HepG2 (cell line): ENCODE measurements around the gene SFT2D1. TPM values are rescaled to one million over a fixed set of nuclear protein-coding genes. Genes with fewer than 3 reads are reported as not detected.

ENCODE experiments used
- AKAP8 ChIP-seq: sonication (generic); formaldehyde crosslinking; IDR thresholded peaks from 2 replicates; pipeline ENCODE4 v1.5.1; 2020; ENCODE audit warnings: mild to moderate bottlenecking, missing genetic modification reagents
- BORCS8-MEF2B ChIP-seq: sonication (generic); formaldehyde crosslinking; IDR thresholded peaks from 2 replicates; pipeline ENCODE4 v1.8.0; 2022; ENCODE audit warnings: mild to moderate bottlenecking, missing genetic modification reagents
- FOXJ3 ChIP-seq: sonication (generic); formaldehyde crosslinking; IDR thresholded peaks from 2 replicates; pipeline ENCODE4 v1.4.0; 2020; ENCODE audit warnings: missing genetic modification reagents, mild to moderate bottlenecking, borderline replicate concordance
- HOXA3 ChIP-seq: sonication (generic); formaldehyde crosslinking; IDR thresholded peaks from 2 replicates; pipeline ENCODE4 v1.5.0; 2020; ENCODE audit warnings: missing genetic modification reagents
- KAT7 ChIP-seq: IDR thresholded peaks from 2 replicates; pipeline ENCODE4 v1.6.1; 2018; ENCODE audit warnings: borderline replicate concordance, missing compliant biosample characterization
- TCF7 ChIP-seq: sonication (generic); IDR thresholded peaks from 2 replicates; pipeline ENCODE4 v1.6.1; 2016; ENCODE audit warnings: antibody characterized with exemption, low read depth
- ZMAT3 ChIP-seq: sonication (generic); formaldehyde crosslinking; conservative IDR thresholded peaks from 2 replicates; pipeline ENCODE4 v1.7.0; 2021; ENCODE audit warnings: missing genetic modification reagents
- ZNF468 ChIP-seq: sonication (generic); formaldehyde crosslinking; IDR thresholded peaks from 2 replicates; pipeline ENCODE4 v1.8.0; 2022; ENCODE audit warnings: mild to moderate bottlenecking, moderate library complexity, missing genetic modification reagents
- ZNF484 ChIP-seq: sonication (generic); formaldehyde crosslinking; IDR thresholded peaks from 2 replicates; pipeline ENCODE4 v1.5.1; 2020; ENCODE audit warnings: mild to moderate bottlenecking, low read depth, missing genetic modification reagents, borderline replicate concordance
- polyA plus RNA-seq, 8 experiments: library from polyadenylated mRNA; depleted of rRNA in 3 of 8; stranded (reverse) in 7 of 8; unstranded in 1 of 8; fragments of >200 nt; fragmentation: Illumina TruSeq in 4 of 8; extraction: Trizol in 4 of 8; gene quantifications; 2 replicates each; pipeline versions ENCODE4 v1.2.1 to v1.2.3, GENCODE V29; 2011 to 2016; ENCODE audit warnings: low read depth in 4 of 8, missing spikeins in 1 of 8, mixed read lengths in 1 of 8; ENCODE audit not compliant: insufficient read depth in 1 of 8
- total RNA-seq, 5 experiments: library from RNA; depleted of rRNA; stranded (reverse); fragments of >200 nt; fragmentation: Illumina TruSeq; extraction: Trizol; gene quantifications; 2 replicates each; pipeline ENCODE4 v1.2.3, GENCODE V29; 2016; ENCODE audit warnings: low read depth in 1 of 5
- TF ChIP-seq, protein P1 (sequence below): sonication (generic); formaldehyde crosslinking; IDR thresholded peaks from 2 replicates; pipeline ENCODE4 v1.8.1; 2023; ENCODE audit warnings: mild to moderate bottlenecking, missing genetic modification reagents
- TF ChIP-seq, protein P2 (sequence below): sonication (generic); formaldehyde crosslinking; IDR thresholded peaks from 2 replicates; pipeline ENCODE4 v1.4.0; 2020; ENCODE audit warnings: missing genetic modification reagents
- TF ChIP-seq, protein P3 (sequence below): sonication (generic); formaldehyde crosslinking; IDR thresholded peaks from 2 replicates; pipeline ENCODE4 v1.4.0; 2020; ENCODE audit warnings: missing genetic modification reagents
- TF ChIP-seq, protein P4 (sequence below): sonication (generic); formaldehyde crosslinking; IDR thresholded peaks from 2 replicates; pipeline ENCODE4 v1.5.1; 2020; ENCODE audit warnings: missing genetic modification reagents, mild to moderate bottlenecking, borderline replicate concordance
- TF ChIP-seq, protein P5 (sequence below): IDR thresholded peaks from 2 replicates; pipeline ENCODE4 v1.6.1; 2016
- TF ChIP-seq, protein P6 (sequence below): sonication (generic); formaldehyde crosslinking; IDR thresholded peaks from 2 replicates; pipeline ENCODE4 v1.4.0; 2020; ENCODE audit warnings: missing genetic modification reagents, mild to moderate bottlenecking, borderline replicate concordance

SFT2D1 gene
- total and polyA plus RNA-seq, 2 of the 13 experiments (the other 11 are each of a cell fraction or from before 2014, with no cell fraction given), result 115 to 147 TPM

DNA sequence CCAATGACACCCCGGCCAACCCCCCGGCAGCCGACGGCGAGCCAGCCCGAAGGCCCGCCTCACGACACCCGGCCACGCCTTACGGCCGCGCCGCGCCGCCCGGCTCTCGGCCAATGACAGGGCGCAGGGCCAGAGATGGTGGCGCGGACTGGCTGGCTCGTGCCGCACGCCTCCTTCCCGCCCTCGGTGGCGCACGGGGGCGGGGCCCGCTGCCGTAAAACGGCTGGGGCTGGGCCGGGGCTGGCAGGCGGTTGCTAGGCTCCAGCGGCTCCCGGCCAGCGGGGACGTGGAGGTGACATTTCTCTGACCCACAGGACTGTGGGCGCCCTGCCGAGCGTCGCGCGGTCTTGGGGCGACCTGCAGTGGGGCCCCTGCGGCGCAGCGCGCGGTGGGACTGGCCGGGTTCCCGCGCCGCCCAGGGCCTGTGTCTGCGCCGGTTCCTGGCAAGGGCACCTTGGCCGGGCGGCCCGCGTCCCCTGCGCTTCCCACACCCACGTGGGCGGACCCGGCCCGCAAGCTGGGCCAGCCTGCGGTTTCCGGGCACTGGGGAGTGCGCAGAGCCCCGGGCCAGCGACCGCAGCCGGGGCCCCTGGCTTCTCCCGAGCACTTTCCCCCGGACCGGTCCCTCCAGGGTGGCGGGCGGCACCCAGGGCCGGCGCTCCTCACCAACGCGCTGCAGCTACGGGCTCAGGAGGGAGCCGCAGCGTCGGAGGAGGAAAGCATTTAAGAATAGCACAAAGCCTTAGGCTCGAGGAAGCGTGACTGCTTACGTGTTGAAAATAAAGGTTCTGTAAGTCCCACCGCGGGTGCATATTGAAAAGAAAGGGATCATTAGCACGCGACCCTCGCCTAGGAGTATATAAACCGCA lies 40.8 kb upstream of the SFT2D1 start, which contains the start of gene MPC1 (continued):
- TF ChIP-seq, protein P1, sequence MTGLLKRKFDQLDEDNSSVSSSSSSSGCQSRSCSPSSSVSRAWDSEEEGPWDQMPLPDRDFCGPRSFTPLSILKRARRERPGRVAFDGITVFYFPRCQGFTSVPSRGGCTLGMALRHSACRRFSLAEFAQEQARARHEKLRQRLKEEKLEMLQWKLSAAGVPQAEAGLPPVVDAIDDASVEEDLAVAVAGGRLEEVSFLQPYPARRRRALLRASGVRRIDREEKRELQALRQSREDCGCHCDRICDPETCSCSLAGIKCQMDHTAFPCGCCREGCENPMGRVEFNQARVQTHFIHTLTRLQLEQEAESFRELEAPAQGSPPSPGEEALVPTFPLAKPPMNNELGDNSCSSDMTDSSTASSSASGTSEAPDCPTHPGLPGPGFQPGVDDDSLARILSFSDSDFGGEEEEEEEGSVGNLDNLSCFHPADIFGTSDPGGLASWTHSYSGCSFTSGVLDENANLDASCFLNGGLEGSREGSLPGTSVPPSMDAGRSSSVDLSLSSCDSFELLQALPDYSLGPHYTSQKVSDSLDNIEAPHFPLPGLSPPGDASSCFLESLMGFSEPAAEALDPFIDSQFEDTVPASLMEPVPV (CRISPR knock-in tag), result peak; percentile 72; the same call in 1 of the 2 replicates
- TF ChIP-seq ZMAT3 (CRISPR knock-in tag), result peak; percentile 84; the same call in 1 of the 2 replicates
- TF ChIP-seq FOXJ3, result no peak
- TF ChIP-seq, protein P2, sequence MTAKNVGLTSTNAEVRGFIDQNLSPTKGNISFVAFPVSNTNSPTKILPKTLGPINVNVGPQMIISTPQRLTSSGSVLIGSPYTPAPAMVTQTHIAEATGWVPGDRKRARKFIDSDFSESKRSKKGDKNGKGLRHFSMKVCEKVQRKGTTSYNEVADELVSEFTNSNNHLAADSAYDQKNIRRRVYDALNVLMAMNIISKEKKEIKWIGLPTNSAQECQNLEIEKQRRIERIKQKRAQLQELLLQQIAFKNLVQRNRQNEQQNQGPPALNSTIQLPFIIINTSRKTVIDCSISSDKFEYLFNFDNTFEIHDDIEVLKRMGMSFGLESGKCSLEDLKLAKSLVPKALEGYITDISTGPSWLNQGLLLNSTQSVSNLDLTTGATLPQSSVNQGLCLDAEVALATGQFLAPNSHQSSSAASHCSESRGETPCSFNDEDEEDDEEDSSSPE (CRISPR knock-in tag), result peak; percentile 100
- peak; percentile 27; the same call in 1 of the 2 replicates for TF ChIP-seq KAT7
- TF ChIP-seq BORCS8-MEF2B (CRISPR knock-in tag), result peak; percentile 93
- TF ChIP-seq, protein P3, sequence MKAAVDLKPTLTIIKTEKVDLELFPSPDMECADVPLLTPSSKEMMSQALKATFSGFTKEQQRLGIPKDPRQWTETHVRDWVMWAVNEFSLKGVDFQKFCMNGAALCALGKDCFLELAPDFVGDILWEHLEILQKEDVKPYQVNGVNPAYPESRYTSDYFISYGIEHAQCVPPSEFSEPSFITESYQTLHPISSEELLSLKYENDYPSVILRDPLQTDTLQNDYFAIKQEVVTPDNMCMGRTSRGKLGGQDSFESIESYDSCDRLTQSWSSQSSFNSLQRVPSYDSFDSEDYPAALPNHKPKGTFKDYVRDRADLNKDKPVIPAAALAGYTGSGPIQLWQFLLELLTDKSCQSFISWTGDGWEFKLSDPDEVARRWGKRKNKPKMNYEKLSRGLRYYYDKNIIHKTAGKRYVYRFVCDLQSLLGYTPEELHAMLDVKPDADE (CRISPR knock-in tag), result peak; percentile 80; the same call in 1 of the 2 replicates
- TF ChIP-seq TCF7, result no peak
- TF ChIP-seq HOXA3 (CRISPR knock-in tag), result peak; percentile 89
- TF ChIP-seq AKAP8 (CRISPR knock-in tag), result no peak
- TF ChIP-seq, protein P4, sequence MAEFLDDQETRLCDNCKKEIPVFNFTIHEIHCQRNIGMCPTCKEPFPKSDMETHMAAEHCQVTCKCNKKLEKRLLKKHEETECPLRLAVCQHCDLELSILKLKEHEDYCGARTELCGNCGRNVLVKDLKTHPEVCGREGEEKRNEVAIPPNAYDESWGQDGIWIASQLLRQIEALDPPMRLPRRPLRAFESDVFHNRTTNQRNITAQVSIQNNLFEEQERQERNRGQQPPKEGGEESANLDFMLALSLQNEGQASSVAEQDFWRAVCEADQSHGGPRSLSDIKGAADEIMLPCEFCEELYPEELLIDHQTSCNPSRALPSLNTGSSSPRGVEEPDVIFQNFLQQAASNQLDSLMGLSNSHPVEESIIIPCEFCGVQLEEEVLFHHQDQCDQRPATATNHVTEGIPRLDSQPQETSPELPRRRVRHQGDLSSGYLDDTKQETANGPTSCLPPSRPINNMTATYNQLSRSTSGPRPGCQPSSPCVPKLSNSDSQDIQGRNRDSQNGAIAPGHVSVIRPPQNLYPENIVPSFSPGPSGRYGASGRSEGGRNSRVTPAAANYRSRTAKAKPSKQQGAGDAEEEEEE (CRISPR knock-in tag), result no peak
- peak; percentile 94 for TF ChIP-seq ZNF468 (CRISPR knock-in tag)
- TF ChIP-seq ZNF484 (CRISPR knock-in tag), result no peak
- TF ChIP-seq, protein P5, sequence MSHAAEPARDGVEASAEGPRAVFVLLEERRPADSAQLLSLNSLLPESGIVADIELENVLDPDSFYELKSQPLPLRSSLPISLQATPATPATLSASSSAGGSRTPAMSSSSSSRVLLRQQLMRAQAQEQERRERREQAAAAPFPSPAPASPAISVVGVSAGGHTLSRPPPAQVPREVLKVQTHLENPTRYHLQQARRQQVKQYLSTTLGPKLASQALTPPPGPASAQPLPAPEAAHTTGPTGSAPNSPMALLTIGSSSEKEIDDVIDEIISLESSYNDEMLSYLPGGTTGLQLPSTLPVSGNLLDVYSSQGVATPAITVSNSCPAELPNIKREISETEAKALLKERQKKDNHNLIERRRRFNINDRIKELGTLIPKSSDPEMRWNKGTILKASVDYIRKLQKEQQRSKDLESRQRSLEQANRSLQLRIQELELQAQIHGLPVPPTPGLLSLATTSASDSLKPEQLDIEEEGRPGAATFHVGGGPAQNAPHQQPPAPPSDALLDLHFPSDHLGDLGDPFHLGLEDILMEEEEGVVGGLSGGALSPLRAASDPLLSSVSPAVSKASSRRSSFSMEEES (CRISPR knock-in tag), result no peak
- TF ChIP-seq, protein P6, sequence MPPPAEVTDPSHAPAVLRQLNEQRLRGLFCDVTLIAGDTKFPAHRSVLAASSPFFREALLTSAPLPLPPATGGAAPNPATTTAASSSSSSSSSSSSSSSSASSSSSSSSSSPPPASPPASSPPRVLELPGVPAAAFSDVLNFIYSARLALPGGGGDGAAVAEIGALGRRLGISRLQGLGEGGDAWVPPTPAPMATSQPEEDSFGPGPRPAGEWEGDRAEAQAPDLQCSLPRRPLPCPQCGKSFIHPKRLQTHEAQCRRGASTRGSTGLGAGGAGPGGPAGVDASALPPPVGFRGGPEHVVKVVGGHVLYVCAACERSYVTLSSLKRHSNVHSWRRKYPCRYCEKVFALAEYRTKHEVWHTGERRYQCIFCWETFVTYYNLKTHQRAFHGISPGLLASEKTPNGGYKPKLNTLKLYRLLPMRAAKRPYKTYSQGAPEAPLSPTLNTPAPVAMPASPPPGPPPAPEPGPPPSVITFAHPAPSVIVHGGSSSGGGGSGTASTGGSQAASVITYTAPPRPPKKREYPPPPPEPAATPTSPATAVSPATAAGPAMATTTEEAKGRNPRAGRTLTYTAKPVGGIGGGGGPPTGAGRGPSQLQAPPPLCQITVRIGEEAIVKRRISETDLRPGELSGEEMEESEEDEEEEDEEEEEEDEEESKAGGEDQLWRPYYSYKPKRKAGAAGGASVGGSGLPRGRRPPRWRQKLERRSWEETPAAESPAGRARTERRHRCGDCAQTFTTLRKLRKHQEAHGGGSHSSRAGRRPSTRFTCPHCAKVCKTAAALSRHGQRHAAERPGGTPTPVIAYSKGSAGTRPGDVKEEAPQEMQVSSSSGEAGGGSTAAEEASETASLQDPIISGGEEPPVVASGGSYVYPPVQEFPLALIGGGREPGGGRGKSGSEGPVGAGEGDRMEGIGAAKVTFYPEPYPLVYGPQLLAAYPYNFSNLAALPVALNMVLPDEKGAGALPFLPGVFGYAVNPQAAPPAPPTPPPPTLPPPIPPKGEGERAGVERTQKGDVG (CRISPR knock-in tag), result no peak; the same call in 1 of the 2 replicates
